Activated CD4-positive, alpha-beta T cell treated with anti-CD3 and anti-CD28 coated beads for 1 hour (primary cell): ENCODE measurements around the gene NFATC4.
"Not testable (repeated sequence)": the region's sequence is repeated elsewhere in the genome, so short reads cannot be mapped to it uniquely, and the experiment has no call there.

Experiments used
- DNase-seq: peaks from one replicate; pipeline ENCODE4 v3.0.0-alpha.2; 2020

The NFATC4 gene

GRCh38 chr14:24339284-24340151, 28.5 kb upstream of the NFATC4 start, which contains the start of gene RIPK3:
RIPK3 (minus strand) TSS chr14:24339991; CDS start chr14:24339826, 165 bp downstream.
- DNase-seq, result peak; percentile 53

GRCh38 chr14:24340606-24341005, 27.4 kb upstream of the NFATC4 start:
- DNase-seq, result no peak

DNA sequence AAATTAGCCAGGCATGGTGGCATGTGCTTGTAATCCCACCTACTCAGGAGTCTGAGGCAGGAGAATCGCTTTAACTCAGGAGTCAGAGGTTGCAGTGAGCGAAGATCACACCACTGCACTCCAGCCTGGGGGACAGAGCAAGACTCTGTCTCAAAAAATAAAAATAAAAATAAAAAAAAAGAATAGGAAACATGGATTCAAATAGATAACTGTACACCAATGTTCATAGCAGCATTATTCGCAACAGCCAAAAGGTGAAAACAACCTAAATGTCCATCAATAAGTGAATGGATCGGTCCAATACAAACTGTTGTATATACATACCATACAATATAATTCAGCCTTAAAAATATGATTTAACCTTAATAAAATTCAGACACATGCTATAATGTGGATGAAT, 25.1 kb upstream of the NFATC4 start:
- DNase-seq, result no peak

DNA sequence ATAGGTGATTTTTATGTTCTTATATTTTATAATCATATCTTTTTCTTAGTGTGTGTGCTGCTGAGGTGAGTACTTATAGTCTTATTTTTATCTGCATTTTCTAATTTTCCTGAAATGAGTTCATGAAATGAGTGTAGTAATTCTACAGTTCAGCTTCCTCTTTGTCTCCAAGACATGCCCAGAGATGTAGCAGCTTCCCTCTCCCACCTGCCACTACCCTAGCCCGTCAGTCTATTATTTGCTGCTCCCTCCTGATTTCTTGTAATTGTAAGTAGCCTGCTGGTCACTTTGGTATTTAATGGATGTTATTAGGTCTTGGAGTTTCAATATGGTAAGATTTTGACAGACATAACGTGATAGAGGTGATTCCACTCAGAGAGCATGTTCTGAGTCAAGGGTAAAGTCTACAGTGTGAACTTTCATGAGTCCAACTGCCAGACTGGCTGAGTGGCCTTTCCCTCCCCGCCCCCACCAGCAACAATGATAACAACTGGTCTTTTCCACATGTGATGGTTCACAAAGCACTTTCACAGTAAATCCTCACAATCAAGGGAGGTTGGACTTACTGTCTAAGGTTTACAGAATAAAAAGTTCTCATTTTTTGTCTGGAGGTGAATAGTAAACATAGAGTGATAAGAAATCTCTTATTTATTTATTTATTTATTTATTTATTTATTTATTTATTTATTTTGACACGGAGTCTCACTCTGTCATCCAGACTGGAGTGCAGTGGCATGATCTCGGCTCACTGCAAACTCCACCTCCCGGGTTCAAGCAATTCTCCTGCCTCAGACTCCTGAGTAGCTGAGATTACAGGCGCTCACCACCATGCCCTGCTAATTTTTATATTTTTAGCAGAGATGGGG, 24.0 kb upstream of the NFATC4 start:
- no peak for DNase-seq

DNA sequence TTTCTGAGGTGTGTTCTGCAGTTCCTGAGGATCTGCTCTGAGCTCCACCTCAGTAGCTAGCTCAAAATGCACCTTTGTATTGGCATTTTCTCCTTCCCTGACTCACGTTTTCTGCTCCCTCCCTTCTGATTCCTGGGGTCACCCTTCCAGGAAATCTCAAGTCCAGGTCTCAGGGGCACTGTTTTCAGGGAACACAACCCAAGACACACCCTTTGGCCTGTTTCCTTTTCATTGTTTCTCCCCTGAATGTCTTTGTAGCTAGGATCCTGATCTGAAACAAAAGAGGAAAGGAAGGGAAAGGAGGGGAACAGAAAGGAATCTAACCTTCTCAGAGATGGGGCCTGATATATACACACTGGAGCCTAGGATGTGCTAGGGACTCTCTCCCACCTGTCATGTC, 20.9 kb upstream of the NFATC4 start:
- DNase-seq, result no peak

DNA sequence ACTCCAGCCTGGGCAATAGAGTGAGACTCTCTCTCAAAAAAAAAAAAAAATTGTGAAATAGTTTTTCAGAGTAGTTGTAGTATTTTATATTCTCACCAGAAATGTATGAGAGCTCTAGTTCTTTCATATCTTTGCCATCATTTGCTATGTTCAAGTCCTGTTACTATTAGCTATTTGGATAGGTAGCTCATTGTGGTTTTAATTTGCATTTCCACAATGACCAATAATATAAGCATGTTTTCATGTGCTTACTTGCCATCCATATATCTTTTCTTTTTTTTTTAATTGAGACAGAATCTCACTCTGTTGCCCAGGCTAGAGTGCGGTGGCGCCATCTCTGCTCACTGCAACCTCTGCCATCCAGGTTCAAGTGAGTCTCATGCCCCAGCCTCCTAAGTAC, 19.8 kb upstream of the NFATC4 start:
- DNase-seq, result no peak

GRCh38 chr14:24349742-24350141, 18.2 kb upstream of the NFATC4 start:
- DNase-seq, result no peak

GRCh38 chr14:24351517-24351916, 16.5 kb upstream of the NFATC4 start:
- no peak for DNase-seq

DNA sequence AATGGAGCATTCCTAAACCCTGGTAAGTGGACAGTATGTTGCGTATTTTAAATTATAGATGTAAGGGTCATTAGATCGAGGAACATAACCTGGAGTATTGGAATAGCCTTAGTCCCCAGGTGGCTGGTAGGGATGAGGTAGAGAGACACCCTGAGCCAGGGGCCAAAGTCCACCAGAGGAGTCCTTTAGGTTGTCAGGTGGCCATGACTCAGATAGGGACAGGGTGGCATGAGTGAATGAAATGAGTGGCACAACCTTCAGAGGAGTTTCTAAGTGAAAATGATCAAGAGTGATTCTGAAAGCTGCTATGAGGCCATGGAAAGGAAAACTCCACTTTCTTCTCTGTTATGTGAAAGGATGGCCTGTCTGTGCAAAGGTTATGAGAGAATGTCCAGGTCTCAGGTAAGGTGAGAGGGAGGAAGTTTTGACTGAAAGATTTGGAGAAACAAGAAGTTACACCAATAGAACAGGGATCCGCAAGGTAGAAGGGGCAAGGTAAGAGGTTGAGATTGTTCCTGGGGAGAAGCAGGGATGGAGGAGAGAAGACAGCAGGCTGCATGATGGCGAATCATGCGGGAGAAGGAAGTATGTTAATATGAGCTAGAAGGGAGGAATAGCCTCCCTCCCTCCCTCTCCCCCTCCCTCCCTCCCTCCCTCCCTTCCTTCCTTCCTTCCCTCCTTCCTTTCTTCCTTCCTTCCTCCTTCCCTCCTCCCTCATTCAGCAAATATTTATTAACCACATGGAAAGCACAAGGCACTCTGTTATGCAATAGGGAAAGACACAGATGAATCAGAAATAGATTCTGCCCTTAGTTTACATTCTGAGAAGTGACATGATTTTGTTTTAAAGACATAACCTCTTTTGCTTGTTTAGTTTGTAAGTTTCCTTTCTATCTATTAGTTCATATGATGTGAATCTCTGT, 14.2 kb upstream of the NFATC4 start:
- DNase-seq, result no peak

DNA sequence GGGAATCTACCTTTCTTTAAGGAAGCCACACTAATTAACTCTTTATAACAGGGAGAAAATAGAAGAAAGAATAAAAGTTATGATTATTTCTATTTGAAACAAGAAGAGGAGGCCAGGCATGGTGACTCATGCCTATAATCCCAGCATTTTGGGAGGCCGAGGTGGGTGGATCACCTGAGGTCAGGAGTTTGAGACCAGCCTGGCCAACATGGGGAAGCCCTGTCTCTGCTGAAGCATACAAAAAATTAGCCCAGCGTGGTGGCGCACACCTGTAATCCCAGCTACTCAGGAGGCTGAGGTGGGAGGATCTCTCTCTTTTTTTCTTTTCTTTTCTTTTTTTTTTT, 13.5 kb upstream of the NFATC4 start:
- not testable (repeated sequence) for DNase-seq

DNA sequence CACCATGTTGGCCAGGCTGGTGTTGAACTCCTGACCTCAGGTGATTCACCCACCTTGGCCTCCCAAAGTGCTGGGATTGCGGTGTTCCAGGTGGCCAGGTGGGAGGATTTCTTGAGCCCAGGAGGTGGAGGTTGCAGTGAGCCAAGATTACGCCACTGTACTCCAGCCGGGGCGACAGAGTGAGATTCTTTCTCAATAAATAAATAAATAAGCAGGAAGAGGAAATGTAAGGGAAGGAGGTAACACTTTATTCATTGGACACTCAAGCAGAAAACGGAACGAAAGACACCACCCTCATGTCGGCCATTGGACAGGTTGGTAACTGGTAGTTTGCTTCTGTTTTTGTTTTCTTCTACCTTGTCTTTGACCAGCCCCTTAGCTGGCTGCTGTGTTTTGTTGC, 13.0 kb upstream of the NFATC4 start:
- no peak for DNase-seq

DNA sequence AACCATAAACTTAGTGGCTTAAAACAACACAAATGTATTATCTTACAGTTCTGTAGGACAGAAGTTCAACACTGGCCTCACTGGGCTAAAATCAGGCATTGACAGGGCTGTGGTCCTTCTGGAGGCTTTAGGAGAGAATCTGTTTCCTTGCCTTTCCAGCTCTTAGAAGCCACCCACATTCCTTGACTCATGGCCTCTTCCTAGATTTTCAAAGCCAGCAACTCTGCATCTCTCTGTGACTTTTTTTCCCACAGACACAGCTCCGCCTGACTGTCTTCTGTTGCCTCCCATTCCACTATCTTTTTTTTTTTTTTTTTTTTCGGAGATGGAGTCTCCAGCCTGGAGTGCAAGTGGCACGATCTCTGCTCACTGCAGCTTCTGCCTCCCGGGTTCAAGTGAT, 11.8 kb upstream of the NFATC4 start:
- no peak for DNase-seq

GRCh38 chr14:24360281-24360680, 7.7 kb upstream of the NFATC4 start:
- no peak for DNase-seq

- DNase-seq, result no peak
Measured at GRCh38 chr14:24361326-24361725, 6.7 kb upstream of the NFATC4 start.

- DNase-seq, result no peak
Measured at GRCh38 chr14:24362241-24362960, 5.6 kb upstream of the NFATC4 start.

- no peak for DNase-seq
Measured at GRCh38 chr14:24363401-24363800, 4.6 kb upstream of the NFATC4 start.

- DNase-seq, result no peak
Measured at GRCh38 chr14:24364841-24365240, 3.1 kb upstream of the NFATC4 start.

DNA sequence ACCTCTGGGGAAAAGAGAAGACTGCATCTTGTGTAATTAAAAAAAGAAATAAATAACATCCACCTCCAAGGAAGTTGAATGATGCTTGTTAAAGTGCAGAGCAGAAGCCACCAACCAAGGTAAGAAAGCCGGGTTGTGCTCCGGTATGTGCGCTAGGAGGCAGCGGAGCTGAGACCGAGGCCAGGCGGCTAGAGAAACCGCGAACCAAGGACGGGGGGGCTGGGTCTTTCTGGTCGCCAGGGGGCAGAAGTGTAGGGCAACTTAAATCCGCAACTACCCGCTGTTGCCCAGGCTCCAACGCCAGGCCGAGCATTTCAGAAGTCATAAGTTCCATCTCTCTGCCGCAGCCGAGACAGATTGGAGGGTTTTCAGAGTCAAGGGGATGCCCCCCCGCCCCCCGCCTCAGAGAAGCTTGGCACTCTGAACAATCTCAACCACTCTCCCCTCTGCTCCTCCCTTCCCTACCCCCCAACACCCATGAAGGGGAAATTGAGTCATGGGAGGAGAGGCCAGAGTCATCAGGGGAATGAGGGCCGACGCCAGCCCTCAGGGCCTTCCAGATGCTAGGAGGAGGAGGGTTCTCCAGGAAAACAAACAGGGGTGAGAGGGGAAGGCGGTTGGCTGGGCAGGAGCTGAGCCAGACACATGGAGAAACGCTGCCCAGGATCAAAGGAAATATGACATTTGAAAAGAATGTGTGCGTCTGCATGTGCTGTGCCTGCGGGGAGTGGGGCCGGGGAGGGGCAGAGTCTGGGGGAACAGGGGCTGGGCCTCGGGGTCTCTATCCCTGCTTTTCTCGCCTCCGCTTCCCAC, 2.2 kb upstream of the NFATC4 start:
- DNase-seq, result peak; percentile 53

- no peak for DNase-seq
Measured at GRCh38 chr14:24366413-24366720, 1.6 kb upstream of the NFATC4 start.

DNA sequence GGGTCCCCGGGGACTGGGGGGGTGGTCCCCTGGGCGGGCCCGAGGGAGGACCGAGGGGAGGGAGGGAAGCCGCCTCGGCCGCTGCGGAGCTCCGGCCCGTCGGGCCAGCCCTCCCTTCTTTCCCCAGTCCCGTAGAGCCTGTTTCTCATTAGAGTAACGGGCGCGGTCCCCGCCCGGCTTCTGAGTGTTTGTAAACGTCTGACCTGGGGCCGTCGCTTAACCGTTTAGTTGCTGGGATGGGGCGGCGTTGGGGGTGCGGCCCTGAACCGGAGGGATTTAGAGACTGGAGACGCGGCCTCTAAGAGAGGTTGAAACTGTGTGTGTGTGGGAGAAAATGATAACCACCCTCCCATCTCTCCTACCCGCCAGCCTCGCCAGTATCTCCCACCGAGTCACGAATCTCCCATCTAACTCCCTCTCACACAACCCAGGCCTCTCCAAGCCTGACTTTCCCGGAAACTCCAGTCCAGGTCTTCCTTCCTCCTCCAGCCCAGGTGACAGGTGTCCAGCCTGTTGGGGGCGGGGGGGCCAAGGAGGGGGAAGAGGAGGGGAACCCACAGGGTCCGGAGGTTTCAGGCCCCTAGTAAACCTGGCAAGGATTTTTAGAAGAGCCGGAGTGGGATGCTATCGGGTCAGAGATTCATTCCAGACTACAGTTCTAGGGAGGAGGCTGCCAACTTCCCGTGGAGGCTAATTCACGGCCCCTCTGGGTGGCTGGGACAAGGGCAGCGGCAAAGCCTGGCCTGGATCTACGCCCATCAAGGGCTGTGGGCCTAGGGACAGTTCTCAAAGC, 1.1 kb upstream of the NFATC4 start:
- no peak for DNase-seq

DNA sequence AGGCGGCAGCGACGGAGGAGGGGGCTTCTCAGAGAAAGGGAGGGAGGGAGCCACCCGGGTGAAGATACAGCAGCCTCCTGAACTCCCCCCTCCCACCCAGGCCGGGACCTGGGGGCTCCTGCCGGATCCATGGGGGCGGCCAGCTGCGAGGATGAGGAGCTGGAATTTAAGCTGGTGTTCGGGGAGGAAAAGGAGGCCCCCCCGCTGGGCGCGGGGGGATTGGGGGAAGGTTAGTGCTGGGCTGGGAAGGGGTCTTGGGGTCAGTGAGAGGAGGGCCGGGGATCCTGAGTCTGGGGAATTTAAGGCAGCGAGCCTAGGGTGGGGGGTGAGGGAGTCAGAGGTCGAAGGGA, 203 bp downstream of the NFATC4 start:
- DNase-seq, result no peak
